T-helper 2 cell (primary cell): Measurements from ENCODE around the gene ISM2.
"Not testable (repeated sequence)": the region's sequence is repeated elsewhere in the genome, so short reads cannot be mapped to it uniquely, and the experiment has no call there.

Experiments
- DNase-seq, 5 experiments: peaks; one replicate each; pipeline versions ENCODE4 v3.0.0 to v3.0.0-alpha.2; 2012 to 2022
- total RNA-seq, 2 donors: gene quantifications; one replicate each; lab custom pipeline; 2026; lab: John Stamatoyannopoulos, UW

Gene ISM2
- 0.07 to 0.62 reads per million in 2 donors for total RNA-seq

DNA sequence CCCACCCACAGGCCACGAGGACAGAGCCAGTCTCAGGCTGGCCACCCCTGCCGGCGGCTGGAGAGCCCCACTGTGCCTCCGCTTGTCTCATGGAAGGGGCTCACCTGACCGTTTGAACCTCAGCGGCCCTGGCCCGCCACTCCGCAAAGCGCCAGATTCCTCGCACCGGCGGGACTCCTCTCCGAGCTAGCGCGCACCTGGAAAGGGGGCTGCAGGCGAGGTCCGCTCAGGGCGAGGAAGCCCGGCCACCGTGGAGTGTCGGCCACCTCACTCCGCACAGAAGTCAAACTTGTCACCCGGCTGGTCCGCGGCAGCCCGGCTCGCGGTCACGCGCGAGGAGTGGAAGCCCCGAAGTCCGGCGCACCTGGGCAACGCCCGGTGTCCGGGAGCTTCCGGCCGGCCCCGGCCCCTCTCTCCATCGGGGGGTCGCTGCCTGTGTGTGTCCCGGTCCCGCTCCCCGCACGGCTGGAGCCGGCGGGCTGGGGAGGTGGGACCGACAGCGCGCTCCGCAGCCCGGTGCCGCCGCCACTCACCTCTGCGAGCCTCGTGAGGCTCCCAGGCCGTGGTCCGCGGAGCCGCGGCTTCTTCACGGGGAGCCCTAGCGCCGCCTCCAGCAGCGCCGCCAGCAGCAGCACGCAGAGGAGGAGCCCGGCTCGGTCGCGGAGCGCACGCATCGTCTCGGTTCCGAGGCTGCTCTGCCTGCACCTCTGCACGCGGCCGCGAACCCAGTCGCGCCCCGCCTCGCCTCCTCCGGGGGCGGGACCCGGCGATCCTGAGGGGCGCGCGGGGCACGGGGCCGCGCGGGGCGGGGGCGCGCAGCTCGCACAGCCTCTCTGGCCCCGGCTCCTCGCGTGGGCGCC lies at the start of gene ISM2:
ISM2 (minus strand) TSS at position 697 of the 860 bp plus-strand sequence; CDS start at position 674, 23 bp downstream.
- peak in 3 of 5 experiments; percentile 10 to 54 (median 16) for DNase-seq

DNA sequence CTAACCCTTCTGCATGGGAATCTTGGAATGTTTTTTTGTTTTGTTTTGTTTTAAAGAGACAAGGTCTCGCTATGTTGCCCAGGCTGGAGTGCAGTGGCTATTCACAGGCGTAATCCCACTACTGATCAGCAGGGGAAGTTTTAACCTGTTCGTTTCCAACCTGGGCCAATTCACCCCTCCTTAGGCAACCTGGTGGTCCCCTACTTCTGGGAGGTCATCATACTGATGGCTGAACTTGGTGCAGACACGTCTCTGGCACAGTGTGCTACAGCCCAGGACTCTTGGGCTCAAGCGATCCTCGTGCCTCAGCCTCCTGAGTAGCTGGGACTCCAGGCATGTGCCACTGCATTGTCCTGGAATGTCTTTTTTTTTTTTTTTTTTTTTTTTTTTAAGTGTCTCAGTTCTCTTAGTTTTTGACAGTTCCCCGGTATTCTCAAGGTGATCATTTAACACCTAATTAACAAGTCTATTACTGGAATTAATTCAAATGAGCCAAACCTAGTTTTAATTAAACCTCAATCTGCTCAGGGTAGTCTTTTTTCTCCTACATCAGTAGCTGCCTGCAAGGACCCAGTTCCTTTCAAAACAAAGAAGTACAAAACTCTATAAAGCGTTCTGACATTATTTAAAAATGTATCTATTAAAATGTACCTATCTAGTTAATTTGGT lies 49.0 kb upstream of the ISM2 start:
- no peak for DNase-seq

DNA sequence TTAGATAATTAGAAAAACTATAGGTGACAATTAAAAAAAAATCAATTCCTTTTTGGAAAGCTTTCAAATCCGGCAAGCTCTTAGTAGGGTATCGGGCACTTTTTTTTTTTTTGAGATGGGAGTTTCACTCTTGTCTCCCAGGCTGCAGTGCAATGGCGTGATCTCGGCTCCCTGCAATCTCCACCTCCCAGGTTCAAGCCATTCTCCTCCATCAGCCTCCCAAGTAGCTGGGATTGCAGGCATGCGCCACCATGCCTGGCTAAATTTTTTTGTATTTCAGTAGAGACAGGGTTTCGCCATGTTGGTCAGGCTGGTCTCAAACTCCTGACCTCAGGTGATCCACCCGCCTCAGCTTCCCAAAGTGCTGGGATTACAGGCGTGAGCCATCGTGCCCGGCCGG lies 46.6 kb upstream of the ISM2 start:
- not testable (repeated sequence) for DNase-seq

DNA sequence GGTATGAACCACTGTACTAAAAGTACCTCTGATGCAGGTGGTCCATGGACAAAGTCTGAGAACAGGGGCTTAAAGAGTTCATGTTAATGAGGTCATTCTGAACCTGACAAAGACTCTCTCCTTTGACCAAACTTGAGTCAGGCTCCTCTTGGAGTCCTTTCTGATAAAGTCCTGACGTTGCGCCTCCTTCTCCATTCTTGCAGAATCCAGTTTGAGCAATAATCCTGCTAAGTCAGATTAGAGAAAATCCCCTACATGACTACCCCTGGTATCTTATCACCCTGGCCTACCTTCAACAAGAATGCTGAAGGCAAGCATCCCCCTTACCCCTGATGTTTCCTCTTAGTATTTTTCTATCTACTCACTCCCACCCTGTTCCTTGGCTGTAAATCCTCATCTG lies 46.0 kb upstream of the ISM2 start:
- no peak for DNase-seq

DNA sequence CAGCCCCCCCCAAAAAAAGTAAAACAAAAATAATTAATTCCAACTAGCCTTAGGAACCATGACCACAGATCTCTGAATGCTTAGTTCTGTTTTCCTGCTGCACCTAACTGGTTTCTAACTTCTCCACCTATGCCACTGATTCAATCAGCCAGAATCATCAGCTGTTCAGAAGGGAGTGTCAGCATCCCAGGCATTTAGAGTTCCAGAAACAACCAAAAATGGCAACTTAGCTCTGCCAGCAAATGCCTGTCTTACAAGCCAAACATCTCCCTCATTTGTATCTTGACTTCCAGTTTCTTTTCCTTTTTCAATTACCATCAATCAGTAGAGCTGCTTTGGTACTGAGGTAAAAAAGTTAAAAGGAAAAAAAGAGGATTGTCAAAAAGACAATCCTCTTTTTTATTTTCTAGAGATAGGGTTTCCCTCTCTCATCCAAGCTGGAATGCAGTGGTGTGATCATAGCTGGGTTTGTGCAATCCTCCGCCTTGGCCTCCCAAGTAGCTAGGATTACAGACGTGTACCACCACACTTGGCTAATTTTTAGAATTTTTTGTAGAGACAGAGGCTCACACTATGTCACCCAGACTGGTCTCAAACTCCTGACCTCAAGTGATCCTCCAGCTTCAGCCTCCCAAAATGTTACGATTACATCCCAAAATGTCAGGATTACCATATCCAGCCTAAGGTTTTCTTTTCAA lies 45.2 kb upstream of the ISM2 start:
- no peak for DNase-seq

DNA sequence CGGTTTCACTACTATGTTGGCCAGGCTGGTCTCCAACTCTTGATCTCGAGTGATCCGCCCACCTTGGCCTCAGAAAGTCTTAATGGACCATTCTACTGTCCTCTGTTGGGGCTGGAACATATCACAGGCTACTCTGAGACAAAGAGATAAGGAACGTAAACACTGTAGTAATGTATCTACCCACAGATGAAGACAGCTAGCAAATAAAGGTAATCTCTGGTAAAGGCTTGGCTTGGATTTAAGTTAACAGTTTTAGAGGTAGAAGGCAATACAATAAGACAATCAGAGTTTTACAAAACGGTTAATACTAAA lies 44.6 kb upstream of the ISM2 start:
- DNase-seq, result no peak

DNA sequence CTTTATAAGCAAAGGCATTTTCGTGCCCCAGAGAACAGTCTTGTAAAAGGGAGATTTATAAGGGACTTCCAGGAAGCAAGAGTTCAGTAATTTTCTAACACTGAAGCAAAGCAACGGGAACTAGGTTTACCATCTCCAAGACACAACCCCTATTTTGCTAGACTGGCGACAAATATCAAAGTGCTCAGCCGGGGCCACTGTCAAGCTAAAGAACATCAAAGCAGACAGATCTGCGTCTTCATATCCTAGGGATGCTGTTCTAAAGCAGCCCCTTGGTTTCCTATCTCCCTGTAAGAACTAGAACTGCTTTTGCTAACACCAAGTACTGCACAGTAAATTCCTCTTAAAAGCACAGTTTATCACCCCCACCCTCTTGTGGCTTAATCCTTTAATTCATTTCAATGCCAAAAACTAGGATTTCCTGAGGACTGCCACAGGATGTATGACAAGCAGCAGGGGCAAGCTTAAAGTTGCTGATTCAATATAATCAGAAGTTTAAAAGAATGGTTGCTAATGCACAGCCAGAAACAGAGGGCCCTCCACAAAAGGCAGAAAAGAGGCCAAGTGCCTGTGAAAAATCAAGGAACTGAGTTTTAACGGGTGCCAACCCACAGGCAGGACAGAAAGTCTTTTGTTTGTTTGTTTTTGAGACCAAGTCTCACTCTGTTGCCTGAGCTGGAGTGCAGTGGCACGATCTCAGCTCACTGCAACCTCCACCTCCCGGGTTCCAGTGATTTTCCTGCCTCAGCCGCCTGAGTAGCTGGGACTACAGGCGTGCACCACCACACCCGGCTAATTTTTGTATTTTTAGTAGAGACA lies 44.0 kb upstream of the ISM2 start:
- no peak for DNase-seq

DNA sequence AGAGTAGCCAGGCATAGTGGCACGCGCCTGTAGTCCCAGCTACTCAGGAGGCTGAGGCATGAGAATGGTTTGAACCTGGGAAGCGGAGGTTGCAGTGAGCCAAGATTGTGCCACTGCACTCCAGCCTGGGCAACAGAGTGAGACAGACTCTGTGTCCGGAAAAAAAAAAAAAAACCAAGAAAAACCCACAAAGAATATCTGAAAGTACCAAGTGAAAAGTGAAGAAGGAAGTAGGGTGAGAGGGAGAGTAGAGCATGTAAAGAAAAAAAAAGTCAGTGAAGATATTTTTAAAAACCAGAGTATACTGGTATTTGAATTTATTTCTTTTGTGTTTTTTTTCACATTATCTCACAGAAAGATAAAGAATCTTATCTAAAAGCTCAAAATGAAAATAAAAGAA lies 43.3 kb upstream of the ISM2 start:
- no peak for DNase-seq

DNA sequence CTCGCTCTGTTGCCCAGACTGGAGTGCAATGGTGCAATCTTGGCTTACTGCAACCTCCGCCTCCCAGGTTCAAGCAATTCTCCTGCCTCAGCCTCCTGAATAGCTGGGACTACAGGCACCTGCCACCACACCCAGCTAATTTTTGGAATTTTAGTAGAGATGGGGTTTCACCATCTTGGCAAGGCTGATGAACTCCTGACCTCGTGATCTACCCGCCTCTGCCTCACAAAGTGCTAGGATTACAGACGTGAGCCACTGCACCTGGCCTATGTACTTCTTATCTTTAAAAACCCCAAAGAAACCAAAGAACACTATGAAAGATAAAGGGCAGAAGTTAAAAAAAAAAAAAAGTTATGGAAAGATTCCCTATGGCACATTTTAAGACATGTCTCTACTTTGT lies 38.3 kb upstream of the ISM2 start:
- DNase-seq, result not testable (repeated sequence)

DNA sequence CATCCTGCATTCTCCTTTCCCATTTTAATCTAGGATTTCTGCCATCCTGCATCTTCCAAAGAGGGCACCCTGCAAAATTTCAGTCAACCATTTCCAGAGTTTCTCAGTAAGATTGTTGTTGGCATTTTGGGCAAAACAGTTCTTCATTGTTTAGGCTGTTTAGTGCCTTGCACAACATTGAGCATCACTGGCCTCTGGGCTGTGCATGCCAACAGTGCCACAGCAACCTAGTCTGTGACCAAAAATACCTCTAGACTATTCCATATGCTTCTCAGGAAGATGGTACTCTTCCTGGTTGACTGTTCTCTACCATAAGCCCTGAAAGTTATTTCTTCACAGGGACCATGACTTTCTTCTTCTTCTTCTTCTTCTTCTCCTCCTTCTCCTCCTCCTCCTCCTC lies 32.5 kb upstream of the ISM2 start:
- DNase-seq, result no peak

DNA sequence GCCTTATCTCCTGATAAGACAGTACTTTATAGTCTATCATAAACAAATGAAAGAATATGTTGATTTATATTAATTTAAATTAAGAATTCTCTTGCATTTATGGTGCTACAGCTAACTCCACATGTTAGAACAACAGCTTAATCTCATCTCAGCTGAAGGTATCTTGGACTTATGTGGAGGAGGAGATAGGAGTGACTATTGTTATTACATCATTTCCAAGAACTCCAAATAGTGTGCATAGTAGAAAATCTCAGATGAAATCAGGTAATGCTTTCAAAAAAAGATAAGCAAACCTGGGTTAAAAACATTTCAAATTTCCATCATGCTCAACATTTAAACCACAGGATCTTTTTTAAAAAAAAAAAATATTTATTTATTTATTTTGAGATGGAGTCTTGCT lies 31.3 kb upstream of the ISM2 start:
- DNase-seq, result no peak

DNA sequence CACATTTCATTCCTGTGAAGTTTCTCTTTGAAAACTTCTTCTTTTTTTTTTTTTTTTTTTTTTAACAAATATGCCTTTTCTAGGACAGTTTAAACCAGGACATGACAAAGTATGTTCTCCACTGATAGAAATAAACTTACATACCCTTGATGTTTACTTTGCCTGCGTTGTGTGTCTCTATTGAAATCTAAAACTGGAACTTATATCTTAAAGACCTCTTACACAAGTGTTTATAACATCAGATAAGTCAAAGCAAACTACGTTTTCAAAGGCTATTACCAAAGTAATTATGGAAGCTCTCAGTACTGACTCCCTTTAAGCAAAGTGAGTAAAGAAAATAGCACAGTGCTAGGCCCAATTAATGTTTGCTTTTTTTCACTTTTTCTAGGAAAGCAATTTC lies 30.6 kb upstream of the ISM2 start:
- no peak for DNase-seq

DNA sequence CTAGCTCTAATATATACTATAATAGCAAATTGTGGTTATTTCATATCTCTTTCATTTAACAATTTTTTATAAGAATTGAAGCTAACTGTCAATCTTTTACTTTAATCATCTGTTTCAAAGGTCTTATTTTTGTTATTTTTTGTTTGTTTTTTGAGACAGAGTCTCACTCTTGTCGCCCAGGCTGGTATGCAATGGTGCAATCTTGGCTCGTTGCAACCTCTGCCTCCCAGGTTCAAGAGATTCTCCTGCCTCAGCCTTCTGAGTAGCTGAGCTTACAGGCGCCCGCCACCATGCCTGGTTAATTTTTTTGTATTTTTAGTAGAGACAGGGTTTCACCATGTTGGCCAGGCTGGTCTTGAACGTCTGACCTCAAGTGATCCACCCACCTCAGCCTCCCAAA lies 30.1 kb upstream of the ISM2 start:
- DNase-seq, result not testable (repeated sequence)

DNA sequence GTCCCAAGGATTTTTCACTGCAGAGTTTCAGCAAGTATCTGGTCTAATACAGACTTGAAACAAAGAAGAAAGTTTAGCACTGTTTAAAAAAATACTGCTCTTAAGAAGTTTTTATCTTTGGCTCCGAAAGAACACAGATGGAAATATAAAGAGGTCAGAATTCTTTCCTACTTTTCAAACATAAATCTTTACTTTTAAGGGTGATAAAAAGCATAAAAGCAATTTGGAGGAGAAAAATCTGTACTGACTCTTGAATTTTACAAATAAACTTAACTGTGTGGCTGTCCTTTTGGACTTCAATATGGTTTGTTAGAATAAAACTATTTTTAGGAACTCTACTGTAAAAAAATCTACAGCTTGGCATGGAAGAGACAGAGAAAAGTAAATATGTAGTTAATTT lies 27.6 kb upstream of the ISM2 start:
- no peak for DNase-seq

DNA sequence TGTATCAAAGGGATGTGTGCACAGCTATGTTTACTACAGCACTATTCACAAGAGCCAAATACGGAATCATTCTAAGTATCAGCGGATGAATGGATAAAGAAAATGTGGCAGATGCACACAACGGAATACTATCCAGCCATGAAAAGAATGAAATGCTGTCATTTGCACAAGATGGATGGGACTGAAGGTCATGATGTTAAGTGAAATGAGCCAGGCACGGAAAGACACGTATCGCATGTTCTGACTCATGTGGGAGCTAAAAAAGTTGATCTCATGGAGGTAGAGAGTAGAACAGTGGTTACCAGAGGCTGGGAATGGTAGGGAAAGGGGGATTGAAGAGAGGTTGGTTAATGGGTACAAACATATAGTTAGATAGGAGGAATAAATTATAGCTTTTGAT lies 25.9 kb upstream of the ISM2 start:
- no peak for DNase-seq

DNA sequence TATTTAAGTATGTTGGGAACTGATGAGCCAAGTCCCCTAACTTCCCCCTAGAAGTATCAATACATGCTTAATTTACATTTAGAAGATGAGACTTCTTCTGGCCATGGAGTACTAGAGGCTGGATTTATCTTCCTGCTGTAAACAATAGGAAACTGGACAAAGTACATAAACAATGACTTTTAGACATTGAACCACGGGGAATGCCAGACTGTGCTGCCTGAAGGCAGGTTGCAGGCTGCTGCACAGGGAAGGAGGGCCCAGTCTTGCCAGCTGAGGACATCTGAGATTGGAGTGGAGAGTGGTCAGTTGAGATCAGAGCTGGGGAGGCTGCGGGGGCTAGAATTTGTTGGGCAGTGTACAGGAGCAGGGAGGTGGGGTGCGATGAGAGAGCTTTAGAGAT lies 24.5 kb upstream of the ISM2 start:
- DNase-seq, result no peak

DNA sequence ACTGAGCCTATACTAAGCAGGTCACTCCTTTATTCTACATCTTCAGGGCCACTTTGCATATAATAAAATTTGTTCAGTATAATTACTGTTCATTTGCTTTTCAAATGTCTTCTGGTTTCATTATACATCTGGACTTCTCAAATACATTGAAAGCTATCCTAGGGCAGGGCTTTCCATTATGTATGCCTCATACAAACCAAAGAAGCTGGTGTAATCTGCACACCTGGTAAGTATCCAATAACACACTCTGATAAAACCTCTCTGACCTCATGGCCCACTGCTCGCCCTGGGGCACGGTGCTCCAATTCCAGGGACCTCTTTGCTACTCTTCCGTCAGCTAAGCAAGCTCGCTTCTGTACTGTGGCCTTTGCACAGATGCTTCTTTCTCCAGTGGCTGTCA lies 21.9 kb upstream of the ISM2 start:
- no peak for DNase-seq

DNA sequence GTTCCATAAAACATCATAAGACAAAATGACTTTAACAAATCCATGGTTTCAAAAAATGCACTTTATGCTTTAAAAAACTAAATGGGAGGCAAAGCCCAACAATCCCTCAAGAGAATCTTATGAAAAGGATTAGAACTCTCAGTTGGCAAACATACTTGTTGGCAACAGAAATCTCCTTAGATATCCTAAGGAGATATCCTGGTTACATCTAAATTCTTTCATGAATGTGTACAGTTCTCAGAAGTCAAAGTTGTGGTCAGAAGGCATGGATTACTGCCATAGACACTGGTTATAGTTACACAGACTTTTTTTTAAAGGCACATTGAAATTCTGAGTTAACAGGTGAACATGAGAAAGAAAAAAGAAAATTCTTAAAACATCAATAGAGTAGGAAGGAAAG lies 17.5 kb upstream of the ISM2 start:
- DNase-seq, result no peak

DNA sequence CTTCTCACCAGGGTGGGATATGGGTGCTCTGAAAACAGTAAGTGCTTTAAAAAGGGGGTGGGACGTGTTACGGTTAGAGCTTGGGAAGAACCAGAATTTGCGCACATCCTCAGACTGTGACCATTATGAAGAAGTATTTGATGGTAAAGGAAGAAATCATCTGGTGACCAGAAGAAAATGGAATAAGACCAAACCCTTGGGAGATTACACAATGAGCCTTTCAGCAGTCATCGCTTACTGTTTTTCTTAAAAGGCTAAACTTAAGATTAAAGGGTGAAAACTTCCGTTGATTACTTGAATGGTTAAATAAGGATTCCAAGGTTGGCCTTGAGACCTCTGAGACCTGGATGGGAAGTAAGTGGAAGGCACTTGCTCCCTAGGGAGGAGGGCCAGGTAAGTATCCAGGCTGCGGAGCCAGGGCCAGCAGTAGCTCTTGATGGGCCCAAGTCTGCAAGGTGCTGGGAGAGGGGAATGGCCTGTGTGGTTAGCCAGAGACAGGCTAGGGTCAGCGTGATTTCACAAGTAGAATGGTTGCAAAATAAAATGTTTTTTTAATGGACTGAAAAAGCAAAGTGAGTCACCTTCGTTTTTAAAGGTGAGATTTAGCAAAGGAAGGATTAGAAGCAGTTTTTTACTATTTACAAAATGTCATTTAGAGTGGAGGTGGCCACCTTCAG lies 13.0 kb upstream of the ISM2 start:
- no peak for DNase-seq

DNA sequence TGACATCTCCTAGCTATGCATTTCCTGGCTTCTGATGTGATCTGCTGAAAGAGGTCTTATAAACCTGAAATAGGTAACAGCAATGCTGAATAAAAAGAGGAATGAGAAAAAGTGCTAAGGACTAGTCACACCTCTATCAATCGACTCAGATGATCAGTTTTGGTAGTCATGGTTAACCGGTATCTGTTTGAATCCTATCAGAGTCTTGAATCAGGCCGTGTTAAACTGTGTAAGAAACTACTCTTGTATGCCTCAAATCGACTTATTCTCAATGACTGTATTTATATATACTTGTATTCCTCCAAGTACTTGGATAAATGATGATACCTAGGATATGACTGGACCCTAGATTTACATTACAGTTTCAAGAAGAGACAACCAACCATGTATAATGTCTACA lies 10.8 kb upstream of the ISM2 start:
- no peak for DNase-seq

DNA sequence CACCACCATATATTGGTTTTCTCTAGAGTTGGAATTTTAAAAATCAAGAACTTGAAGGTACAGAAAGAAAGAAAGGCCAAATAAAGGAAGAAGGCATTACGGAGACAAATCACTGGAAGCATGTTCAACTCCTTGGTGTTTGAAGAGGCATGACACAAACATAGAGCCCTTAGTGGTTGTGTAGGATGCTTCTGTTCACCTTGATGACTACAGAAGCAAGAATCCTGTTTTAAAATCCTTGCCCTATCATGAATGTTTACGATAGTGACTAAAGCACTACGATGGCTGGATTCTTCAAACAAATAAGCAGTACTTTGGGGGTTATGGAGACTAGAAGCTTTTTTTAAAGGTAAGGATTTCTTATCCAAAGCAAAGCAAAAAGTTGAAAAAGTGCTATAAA lies 10.3 kb upstream of the ISM2 start:
- no peak for DNase-seq

DNA sequence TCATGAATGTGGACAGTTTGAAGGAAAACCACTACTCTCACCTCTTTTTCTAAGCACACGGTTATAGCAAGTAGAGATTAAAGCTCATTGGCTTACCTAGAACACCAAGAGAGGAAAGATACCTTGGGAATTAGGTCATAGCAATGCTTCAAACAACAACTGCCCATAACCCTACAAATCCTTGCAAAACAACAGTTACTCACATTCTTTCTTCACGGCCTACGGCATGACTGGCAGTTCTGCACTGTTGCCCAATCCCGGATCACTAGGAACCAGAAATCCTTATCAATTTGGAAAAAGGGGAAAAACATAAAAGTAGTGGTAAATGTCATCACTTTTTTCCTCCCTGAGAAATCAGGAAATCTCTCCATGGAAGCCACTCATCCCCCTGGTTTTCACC lies 9.6 kb upstream of the ISM2 start:
- no peak for DNase-seq
